ENCODE measurements around the gene GBA2.

GRCh38 chr9:35766997-35767396 lies 18.0 kb upstream of the GBA2 start:
- TF ChIP-seq CTCF (conservative IDR thresholded peaks at IDR 0.05 in 1 of 2, IDR thresholded peaks at IDR 0.05 in 1 of 2; ENCODE audit: extremely low read depth in 1 of 2, insufficient read depth in 1 of 2, low read depth in 1 of 2, low read length in 2 of 2) (no peak), EZH2 (IDR thresholded peaks at IDR 0.05; ENCODE audit: borderline replicate concordance, low read length) (no peak)

All from mammary epithelial cell (primary cell).